Jurkat, Clone E6-1 (cell line): ENCODE data around the gene DUOX2. TPM values are rescaled to one million over a fixed set of nuclear protein-coding genes. Genes with fewer than 3 reads are reported as not detected.

ENCODE experiments used
- DNase-seq: peaks from one replicate; pipeline ENCODE4 v3.0.0-alpha.2; 2011; ENCODE audit warnings: low read depth, low spot score
- H3K4me3 ChIP-seq: 2 replicates; pipeline ENCODE4 v1.5.1; 2011; ENCODE audit warnings: mild to moderate bottlenecking, low read length, control low read depth, moderate library complexity
- polyA plus RNA-seq: library from polyadenylated mRNA; unstranded; fragments of >200 nt; gene quantifications from one replicate; pipeline ENCODE4 v1.2.1, GENCODE V29; 2012; ENCODE audit warnings: missing spikeins; ENCODE audit not compliant: insufficient read length, insufficient read depth

DUOX2 gene
- not detected for polyA plus RNA-seq

GRCh38 chr15:45114076-45114750 lies at the start of gene DUOX2, which contains the start of gene DUOXA2:
TSS of gene DUOX2 (minus strand) at chr15:45114172. CDS start at chr15:45113411, 761 bp downstream.
TSS of gene DUOXA2 (plus strand) at chr15:45114326. CDS start at chr15:45114606, 280 bp downstream.
- DNase-seq, result no peak
- no peak within 1 kb of the TSS for H3K4me3 ChIP-seq

- DNase-seq, result no peak
- H3K4me3 ChIP-seq, result no peak overlapping the region
Observed at GRCh38 chr15:45163508-45163856, 49.5 kb upstream of the DUOX2 start.

- DNase-seq, result peak; percentile 45
- no peak overlapping the region for H3K4me3 ChIP-seq
Observed at GRCh38 chr15:45162771-45163507, 49.0 kb upstream of the DUOX2 start.

DNA sequence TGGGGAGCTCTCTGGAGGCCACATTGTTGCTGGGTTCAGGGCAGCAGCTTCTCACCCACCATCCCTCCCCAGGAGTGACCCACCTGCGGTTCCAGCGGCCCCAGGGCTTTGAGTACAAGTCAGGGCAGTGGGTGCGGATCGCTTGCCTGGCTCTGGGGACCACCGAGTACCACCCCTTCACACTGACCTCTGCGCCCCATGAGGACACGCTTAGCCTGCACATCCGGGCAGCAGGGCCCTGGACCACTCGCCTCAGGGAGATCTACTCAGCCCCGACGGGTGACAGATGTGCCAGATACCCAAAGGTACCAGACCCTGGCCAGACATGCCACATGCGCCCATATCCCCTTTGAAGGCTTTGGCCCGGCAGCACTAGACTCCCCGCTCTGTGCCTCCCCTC lies 47.7 kb upstream of the DUOX2 start:
- no peak for DNase-seq
- H3K4me3 ChIP-seq, result no peak overlapping the region

- DNase-seq, result peak; percentile 62
- no peak overlapping the region for H3K4me3 ChIP-seq
Observed at GRCh38 chr15:45157974-45158373, 44.0 kb upstream of the DUOX2 start.

GRCh38 chr15:45156744-45157455 lies 42.9 kb upstream of the DUOX2 start:
- no peak for DNase-seq
- no peak overlapping the region for H3K4me3 ChIP-seq

DNA sequence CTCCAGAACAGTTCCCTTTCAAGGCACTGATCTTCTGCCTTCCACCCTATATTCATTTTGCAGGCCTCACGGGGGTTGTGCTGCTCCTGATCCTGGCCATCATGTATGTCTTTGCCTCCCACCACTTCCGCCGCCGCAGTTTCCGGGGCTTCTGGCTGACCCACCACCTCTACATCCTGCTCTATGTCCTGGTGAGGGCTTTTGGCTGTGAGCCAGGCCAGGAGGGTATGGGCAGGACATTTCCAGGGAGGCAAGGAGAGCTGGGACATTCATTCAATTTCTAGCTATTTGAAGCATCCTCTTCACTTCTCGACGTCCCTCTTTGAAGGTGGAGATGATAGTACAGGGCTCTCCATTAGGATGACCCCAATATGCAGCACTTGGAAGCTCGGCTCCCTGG lies 41.8 kb upstream of the DUOX2 start:
- no peak overlapping the region for H3K4me3 ChIP-seq
- no peak for DNase-seq

GRCh38 chr15:45151998-45152828 lies 38.2 kb upstream of the DUOX2 start:
- H3K4me3 ChIP-seq, result no peak overlapping the region
- DNase-seq, result no peak

GRCh38 chr15:45150997-45151396 lies 37.0 kb upstream of the DUOX2 start:
- DNase-seq, result no peak
- no peak overlapping the region for H3K4me3 ChIP-seq

GRCh38 chr15:45150481-45150880 lies 36.5 kb upstream of the DUOX2 start:
- no peak for DNase-seq
- H3K4me3 ChIP-seq, result no peak overlapping the region

- H3K4me3 ChIP-seq, result no peak overlapping the region
- DNase-seq, result no peak
Observed at GRCh38 chr15:45149060-45149459, 35.1 kb upstream of the DUOX2 start.

DNA sequence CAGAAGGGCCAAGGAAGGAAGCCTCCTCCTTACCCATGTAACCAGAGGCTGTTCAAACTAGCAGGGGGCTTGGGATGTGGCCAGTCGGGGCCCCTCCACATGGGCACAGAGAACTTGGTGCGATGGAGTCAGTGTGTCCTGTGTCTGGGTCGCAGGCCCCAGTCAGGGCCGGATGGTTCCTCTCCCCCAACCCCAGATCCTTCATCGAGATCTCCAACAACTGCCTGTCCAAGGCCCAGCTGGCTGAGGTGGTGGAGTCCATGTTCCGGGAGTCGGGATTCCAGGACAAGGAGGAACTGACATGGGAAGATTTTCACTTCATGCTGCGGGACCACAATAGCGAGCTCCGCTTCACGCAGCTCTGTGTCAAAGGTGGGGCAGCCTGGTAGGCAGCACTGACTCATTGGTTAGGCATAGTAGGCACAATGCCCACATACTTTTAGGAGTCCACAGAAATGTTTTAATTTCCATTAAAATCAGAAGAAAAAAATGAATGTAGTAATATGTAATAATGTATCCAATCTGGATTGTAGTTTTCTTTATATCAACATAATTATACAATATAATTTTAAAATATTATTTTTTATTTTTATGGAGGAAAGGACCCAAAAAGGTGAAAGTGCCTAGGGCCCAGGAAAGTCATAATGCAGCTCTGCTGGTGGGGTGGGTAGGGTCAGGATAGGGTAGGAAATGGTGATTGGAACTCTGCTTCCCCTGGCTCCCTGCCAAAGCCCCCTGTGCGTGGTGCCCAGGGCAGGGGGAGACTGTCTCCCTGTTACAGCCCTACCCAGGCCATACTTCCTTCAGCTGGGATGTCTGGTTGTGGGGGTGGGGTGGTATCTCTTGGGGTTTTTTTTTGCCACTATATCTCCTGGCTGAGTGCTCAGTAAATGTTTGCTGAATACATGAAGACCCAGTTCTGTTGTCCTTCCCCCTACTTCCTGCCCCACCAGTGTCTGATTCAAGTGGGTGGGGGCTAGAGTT lies 34.4 kb upstream of the DUOX2 start:
- DNase-seq, result no peak
- no peak overlapping the region for H3K4me3 ChIP-seq

GRCh38 chr15:45147606-45148005 lies 33.6 kb upstream of the DUOX2 start:
- DNase-seq, result no peak
- no peak overlapping the region for H3K4me3 ChIP-seq

DNA sequence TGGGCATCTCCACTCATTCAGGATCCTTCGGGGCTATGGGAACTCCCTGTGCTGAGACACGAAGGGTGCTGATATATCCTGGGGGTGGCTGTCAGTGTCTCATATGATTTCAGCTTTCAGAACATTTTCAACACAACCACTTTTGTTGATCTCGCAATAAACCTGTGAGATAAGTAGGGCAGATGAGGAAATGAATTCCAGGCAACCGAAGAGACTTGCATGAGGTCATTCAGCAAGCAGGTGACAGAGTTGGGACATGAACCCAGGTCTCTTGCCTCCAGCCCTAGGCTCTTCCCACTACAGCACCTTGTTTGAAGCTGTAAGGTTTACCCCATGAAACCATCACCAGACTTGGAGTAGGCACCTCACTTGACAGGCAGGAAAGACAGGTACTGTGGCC lies 32.4 kb upstream of the DUOX2 start:
- H3K4me3 ChIP-seq, result no peak overlapping the region
- no peak for DNase-seq

GRCh38 chr15:45144775-45145174 lies 30.8 kb upstream of the DUOX2 start:
- no peak overlapping the region for H3K4me3 ChIP-seq
- no peak for DNase-seq

GRCh38 chr15:45143946-45144345 lies 30.0 kb upstream of the DUOX2 start:
- DNase-seq, result no peak
- no peak overlapping the region for H3K4me3 ChIP-seq

- H3K4me3 ChIP-seq, result no peak overlapping the region
- DNase-seq, result no peak
Observed at GRCh38 chr15:45143056-45143455, 29.1 kb upstream of the DUOX2 start.

GRCh38 chr15:45141386-45141785 lies 27.4 kb upstream of the DUOX2 start:
- no peak overlapping the region for H3K4me3 ChIP-seq
- DNase-seq, result no peak
